K562 (cell line): ENCODE results near the gene FCGR3A. TPM values are rescaled to one million over a fixed set of nuclear protein-coding genes. Genes with fewer than 3 reads are reported as not detected.
"Not testable (repeated sequence)": the region's sequence is repeated elsewhere in the genome, so short reads cannot be mapped to it uniquely, and the experiment has no call there.

Source experiments
- GATAD2A ChIP-seq: fragments of 450-650 bp; IDR thresholded peaks from 2 replicates; pipeline ENCODE4 v1.6.1; 2017
- polyA plus RNA-seq, 8 experiments: library from polyadenylated mRNA; depleted of rRNA in 4 of 8; stranded (reverse) in 5 of 8; unstranded in 3 of 8; fragments of >200 nt; fragmentation: Nextera tagmentation in 2 of 8; fragmentation: Illumina TruSeq in 1 of 8; extraction: Ambion mirVana in 2 of 8; extraction: Trizol in 1 of 8; gene quantifications; 2 replicates each; pipeline versions ENCODE4 v1.2.1 to v1.2.3, GENCODE V29; 2011 to 2014; ENCODE audit warnings: inconsistent platforms in 1 of 8, missing spikeins in 1 of 8
- total RNA-seq, 7 experiments: library from RNA; depleted of rRNA in 6 of 7; stranded (reverse); fragments of >200 nt in 6 of 7; fragmentation: Illumina TruSeq in 2 of 7; extraction: Trizol in 2 of 7; gene quantifications; 2 replicates each; pipeline versions ENCODE4 v1.2.1 to v1.2.3, GENCODE V29; 2011 to 2021; ENCODE audit warnings: low replicate concordance in 1 of 7
- TF ChIP-seq, protein P1 (sequence below), 2 experiments: fragments of 250-450 bp in 1 of 2; fragments of 450-650 bp in 1 of 2; sonication (Bioruptor Pico) in 1 of 2; IDR thresholded peaks; 2 replicates each; pipeline versions ENCODE4 v1.6.1 to v1.8.0; 2016 to 2021; ENCODE audit warnings: mild to moderate bottlenecking in 2 of 2, moderate library complexity in 2 of 2, missing compliant biosample characterization in 1 of 2, missing genetic modification characterization in 1 of 2
- TF ChIP-seq, protein P2 (sequence below): fragments of 450-650 bp; IDR thresholded peaks from 2 replicates; pipeline ENCODE4 v1.6.1; 2016; ENCODE audit warnings: mild to moderate bottlenecking, moderate library complexity

FCGR3A gene
- total and polyA plus RNA-seq, 9 of the 15 experiments (the other 6 are each of a cell fraction or from before 2014, with no cell fraction given) = 0.04 to 0.29 (median 0.14) TPM; not detected in 3

DNA sequence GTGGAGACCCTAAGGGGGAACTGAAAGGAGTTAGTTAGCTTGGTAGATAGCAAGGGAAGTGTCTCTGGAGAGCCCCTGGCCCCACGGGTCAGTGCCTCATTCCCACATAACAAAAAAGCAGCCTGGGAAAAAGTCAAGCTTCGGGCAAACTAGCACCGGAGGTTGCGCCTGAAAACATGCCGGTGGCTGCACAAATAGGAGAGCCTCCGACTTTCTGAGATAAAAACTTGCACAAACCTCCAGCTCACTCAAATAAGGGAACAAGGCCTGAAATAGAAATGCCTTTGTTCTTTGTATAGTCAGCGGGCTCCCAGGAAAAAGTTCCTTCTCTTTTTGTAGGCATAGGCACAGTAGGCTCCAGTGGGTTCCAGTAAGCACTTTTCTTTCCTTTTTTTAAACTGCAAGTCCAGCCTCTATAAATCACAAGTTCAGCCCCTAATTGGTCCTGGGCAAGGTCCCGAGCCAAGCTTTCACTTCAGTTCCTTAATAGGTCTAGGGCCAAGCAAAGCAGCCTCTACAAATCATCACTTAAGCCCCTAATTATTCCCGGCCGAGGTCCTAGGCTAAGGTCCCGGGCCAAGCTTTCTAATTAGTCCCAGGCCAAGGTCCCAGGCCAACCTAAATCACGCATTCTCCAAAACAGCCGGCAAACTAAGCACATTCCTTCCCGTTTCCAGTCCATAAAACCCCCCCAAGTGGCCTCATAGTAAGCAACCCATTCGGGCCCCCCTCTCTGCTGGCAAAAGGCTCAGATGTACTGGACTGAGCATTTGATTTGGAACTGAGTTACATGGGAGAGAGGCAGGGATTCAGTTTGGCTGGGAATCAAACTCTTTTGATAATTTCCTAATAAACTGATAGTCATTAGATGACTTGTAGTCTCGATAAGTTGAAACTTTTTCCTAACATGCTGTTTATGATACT, 16.7 kb downstream of the FCGR3A start (continued):
- peak; percentile 28; the same call in 1 of the 2 replicates for TF ChIP-seq GATAD2A
- TF ChIP-seq, protein P1, sequence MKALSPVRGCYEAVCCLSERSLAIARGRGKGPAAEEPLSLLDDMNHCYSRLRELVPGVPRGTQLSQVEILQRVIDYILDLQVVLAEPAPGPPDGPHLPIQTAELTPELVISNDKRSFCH (CRISPR knock-in tag; IDR thresholded peaks at IDR 0.05) = not testable (repeated sequence)
- TF ChIP-seq, protein P1 (tag; IDR thresholded peaks at IDR 0.05) = 0 out of 2 replicates have a peak, but pooled peaks have one; percentile 30
- TF ChIP-seq, protein P2, sequence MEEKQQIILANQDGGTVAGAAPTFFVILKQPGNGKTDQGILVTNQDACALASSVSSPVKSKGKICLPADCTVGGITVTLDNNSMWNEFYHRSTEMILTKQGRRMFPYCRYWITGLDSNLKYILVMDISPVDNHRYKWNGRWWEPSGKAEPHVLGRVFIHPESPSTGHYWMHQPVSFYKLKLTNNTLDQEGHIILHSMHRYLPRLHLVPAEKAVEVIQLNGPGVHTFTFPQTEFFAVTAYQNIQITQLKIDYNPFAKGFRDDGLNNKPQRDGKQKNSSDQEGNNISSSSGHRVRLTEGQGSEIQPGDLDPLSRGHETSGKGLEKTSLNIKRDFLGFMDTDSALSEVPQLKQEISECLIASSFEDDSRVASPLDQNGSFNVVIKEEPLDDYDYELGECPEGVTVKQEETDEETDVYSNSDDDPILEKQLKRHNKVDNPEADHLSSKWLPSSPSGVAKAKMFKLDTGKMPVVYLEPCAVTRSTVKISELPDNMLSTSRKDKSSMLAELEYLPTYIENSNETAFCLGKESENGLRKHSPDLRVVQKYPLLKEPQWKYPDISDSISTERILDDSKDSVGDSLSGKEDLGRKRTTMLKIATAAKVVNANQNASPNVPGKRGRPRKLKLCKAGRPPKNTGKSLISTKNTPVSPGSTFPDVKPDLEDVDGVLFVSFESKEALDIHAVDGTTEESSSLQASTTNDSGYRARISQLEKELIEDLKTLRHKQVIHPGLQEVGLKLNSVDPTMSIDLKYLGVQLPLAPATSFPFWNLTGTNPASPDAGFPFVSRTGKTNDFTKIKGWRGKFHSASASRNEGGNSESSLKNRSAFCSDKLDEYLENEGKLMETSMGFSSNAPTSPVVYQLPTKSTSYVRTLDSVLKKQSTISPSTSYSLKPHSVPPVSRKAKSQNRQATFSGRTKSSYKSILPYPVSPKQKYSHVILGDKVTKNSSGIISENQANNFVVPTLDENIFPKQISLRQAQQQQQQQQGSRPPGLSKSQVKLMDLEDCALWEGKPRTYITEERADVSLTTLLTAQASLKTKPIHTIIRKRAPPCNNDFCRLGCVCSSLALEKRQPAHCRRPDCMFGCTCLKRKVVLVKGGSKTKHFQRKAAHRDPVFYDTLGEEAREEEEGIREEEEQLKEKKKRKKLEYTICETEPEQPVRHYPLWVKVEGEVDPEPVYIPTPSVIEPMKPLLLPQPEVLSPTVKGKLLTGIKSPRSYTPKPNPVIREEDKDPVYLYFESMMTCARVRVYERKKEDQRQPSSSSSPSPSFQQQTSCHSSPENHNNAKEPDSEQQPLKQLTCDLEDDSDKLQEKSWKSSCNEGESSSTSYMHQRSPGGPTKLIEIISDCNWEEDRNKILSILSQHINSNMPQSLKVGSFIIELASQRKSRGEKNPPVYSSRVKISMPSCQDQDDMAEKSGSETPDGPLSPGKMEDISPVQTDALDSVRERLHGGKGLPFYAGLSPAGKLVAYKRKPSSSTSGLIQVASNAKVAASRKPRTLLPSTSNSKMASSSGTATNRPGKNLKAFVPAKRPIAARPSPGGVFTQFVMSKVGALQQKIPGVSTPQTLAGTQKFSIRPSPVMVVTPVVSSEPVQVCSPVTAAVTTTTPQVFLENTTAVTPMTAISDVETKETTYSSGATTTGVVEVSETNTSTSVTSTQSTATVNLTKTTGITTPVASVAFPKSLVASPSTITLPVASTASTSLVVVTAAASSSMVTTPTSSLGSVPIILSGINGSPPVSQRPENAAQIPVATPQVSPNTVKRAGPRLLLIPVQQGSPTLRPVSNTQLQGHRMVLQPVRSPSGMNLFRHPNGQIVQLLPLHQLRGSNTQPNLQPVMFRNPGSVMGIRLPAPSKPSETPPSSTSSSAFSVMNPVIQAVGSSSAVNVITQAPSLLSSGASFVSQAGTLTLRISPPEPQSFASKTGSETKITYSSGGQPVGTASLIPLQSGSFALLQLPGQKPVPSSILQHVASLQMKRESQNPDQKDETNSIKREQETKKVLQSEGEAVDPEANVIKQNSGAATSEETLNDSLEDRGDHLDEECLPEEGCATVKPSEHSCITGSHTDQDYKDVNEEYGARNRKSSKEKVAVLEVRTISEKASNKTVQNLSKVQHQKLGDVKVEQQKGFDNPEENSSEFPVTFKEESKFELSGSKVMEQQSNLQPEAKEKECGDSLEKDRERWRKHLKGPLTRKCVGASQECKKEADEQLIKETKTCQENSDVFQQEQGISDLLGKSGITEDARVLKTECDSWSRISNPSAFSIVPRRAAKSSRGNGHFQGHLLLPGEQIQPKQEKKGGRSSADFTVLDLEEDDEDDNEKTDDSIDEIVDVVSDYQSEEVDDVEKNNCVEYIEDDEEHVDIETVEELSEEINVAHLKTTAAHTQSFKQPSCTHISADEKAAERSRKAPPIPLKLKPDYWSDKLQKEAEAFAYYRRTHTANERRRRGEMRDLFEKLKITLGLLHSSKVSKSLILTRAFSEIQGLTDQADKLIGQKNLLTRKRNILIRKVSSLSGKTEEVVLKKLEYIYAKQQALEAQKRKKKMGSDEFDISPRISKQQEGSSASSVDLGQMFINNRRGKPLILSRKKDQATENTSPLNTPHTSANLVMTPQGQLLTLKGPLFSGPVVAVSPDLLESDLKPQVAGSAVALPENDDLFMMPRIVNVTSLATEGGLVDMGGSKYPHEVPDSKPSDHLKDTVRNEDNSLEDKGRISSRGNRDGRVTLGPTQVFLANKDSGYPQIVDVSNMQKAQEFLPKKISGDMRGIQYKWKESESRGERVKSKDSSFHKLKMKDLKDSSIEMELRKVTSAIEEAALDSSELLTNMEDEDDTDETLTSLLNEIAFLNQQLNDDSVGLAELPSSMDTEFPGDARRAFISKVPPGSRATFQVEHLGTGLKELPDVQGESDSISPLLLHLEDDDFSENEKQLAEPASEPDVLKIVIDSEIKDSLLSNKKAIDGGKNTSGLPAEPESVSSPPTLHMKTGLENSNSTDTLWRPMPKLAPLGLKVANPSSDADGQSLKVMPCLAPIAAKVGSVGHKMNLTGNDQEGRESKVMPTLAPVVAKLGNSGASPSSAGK = peak; percentile 37; the same call in 1 of the 2 replicates
